GM18951 (cell line): Measurements from ENCODE around the gene WWTR1.

Experiments used
- POLR2A ChIP-seq: IDR thresholded peaks from 4 replicates; pipeline ENCODE4 v1.6.1; 2011; ENCODE audit warnings: mild to moderate bottlenecking; ENCODE audit not compliant: insufficient read length, insufficient read depth; ENCODE audit errors: extremely low read depth
- in situ Hi-C: fragments of 300-500 bp; cut with MboI; formaldehyde crosslinking; loops from one replicate; pipeline ENCODE4 v1.12.0; 2022; ENCODE audit warnings: low sequenced_read_pairs, mixed read lengths, inconsistent platforms; ENCODE audit not compliant: unreplicated experiment

Gene WWTR1

DNA sequence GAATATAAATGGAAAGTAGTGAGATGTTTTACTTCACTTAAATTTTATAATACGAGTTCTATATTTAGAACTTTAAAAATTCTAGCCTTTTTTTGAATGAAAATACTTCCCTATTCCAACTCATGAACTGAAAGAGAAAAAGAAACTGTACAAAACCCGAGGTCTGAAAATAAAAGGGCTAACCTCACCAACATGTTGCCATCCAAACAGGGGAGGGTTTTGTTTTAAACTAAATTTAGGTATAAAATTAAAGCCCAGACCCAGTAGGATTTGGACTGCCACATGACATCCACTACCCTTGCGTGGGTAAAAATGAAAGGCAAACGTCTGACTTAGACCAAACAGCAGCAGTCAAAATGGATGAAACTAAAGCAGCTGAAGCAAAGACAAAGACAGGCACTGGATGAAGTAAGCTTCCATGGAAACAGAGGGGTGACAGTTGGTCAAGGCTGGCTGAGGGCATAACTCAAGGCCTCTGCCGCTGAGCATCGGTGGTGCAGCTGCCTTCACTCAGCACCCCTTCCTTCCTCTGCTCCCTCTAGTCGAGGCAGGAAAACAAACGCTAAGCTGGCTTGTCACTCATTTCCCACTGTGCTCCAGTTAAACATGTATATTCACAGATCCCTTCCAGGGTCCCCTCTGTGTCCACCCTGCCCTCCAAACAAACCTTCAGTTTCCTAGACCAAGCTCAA is 125.2 kb downstream of the WWTR1 start:
- TF ChIP-seq POLR2A, result no peak
- in situ Hi-C loops, result no loop called here

GRCh38 chr3:149529099-149529498 is 128.7 kb downstream of the WWTR1 start:
- no peak for TF ChIP-seq POLR2A
- in situ Hi-C loops, result no loop called here

- no peak for TF ChIP-seq POLR2A
- in situ Hi-C loops, result no loop called here
Measured at GRCh38 chr3:149528340-149528650, 129.5 kb downstream of the WWTR1 start.

- in situ Hi-C loops, result no loop called here
- TF ChIP-seq POLR2A, result no peak
Measured at GRCh38 chr3:149527531-149528339, 130.1 kb downstream of the WWTR1 start.

DNA sequence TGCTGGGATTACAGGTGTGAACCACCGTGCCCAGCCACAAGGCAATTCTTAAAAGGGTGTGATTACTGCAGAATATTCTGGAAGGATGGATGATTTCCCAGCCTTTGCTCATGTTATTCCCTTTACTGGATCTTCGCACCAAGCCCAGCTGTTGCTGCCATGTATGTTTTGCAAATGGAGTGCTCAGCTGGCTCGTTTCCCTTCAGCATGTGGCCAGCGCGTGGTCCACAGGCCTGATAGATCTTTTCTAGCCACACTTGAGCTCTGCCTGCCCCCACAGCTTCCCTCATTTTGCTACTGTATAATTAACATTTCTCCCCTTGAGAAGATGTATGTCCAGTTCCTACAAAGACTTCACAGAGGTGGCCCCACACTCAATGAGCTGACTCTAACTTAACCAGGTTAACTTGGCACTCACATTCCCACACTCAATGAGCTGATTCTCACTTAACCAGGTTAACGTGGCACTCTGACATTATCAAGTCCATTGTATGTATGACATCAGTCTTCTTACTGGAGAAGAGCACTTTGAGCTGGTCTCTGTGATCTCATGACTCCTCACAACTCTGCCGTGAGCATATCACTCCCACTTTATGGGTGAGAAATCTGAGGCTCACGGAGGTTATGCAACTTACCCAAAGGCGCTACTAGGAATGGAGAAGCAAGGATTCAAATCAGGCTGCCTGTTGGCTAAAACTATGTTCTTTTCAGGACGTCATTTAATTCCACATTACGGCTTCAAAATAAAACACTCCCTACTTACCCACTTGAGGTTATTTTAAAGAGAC is 134.1 kb downstream of the WWTR1 start:
- in situ Hi-C loops, result loop anchor here (25.0 kb wide), 1 partner anchor 689 kb away; no protein-coding TSS in a partner anchor
- TF ChIP-seq POLR2A, result no peak

DNA sequence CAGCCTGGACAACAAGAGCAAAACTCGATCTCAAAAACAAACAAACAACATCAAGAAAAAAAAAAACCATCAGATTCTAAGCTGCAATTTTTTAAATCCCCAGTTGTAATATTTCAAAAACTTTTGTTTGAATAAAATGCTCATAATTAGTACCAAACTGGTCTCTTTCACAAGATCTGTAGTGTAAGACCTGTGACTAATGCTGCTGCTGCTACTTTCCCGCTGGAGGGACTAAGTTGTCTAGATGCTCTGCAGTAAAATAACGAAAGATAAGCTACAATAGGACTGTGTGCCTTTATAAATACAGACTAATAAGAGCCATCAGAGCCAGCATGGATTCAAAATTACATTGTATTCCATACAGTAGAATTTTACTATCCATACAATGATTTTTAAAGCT is 137.9 kb downstream of the WWTR1 start:
- no peak for TF ChIP-seq POLR2A
- in situ Hi-C loops, result loop anchor here (25.0 kb wide), 1 partner anchor 692 kb away; no protein-coding TSS in a partner anchor

GRCh38 chr3:149516920-149517319 is 140.9 kb downstream of the WWTR1 start:
- no peak for TF ChIP-seq POLR2A
- in situ Hi-C loops, result loop anchor here (25.0 kb wide), 1 partner anchor 695 kb away; no protein-coding TSS in a partner anchor

GRCh38 chr3:149515249-149515648 is 142.6 kb downstream of the WWTR1 start:
- in situ Hi-C loops, result loop anchor here (25.0 kb wide), 1 partner anchor 697 kb away; no protein-coding TSS in a partner anchor
- TF ChIP-seq POLR2A, result no peak

GRCh38 chr3:149514471-149514870 is 143.4 kb downstream of the WWTR1 start:
- in situ Hi-C loops, result loop anchor here (25.0 kb wide), 1 partner anchor 698 kb away; no protein-coding TSS in a partner anchor
- TF ChIP-seq POLR2A, result no peak

- TF ChIP-seq POLR2A, result no peak
- in situ Hi-C loops, result loop anchor here (25.0 kb wide), 1 partner anchor 700 kb away; no protein-coding TSS in a partner anchor
Measured at GRCh38 chr3:149512073-149512782, 145.6 kb downstream of the WWTR1 start.

DNA sequence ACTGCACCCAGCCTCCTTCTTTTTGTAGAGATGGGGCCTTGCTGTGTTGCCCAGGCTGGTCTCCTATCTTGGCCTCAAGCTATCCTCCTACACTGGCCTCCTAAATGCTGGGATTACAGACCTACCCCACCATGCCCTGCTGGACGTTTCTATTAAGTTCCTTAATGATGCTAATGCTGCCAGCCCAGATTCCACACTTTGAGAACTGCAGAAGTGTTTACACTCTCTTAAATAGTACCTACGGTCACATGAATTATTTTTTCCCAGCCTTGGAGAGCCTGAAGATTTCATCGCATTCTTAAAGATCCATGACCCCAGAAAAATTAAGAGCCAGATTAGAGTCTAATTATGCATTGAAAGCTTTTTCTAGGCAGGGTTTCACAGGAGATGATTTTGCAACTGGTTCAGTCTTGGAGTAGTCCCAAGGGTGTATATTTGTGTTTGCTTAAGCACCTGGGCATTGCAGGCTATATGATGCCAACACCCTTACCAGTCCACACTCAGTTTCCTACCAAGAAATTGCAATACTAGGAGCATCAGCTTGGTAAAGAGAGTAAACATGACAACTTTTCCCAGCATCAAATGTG is 146.7 kb downstream of the WWTR1 start:
- in situ Hi-C loops, result loop anchor here (25.0 kb wide), 1 partner anchor 701 kb away; no protein-coding TSS in a partner anchor

GRCh38 chr3:149510480-149510879 is 147.3 kb downstream of the WWTR1 start:
- no peak for TF ChIP-seq POLR2A
- in situ Hi-C loops, result loop anchor here (25.0 kb wide), 1 partner anchor 702 kb away; no protein-coding TSS in a partner anchor

More for the DNA sequence above, 146.7 kb downstream of the WWTR1 start:
- no peak for TF ChIP-seq POLR2A

GRCh38 chr3:149509526-149509925 is 148.3 kb downstream of the WWTR1 start:
- TF ChIP-seq POLR2A, result no peak
- in situ Hi-C loops, result loop anchor here (25.0 kb wide), 1 partner anchor 703 kb away; no protein-coding TSS in a partner anchor
